Omental fat pad (tissue), 4 donors: ENCODE data around the gene KRT83. TPM values are rescaled to one million over a fixed set of nuclear protein-coding genes. Genes with fewer than 3 reads are reported as not detected.
"Not testable (repeated sequence)": the region's sequence is repeated elsewhere in the genome, so short reads cannot be mapped to it uniquely, and the experiment has no call there.

Source experiments
- ATAC-seq: fragments of 150-250 bp; one replicate; pipeline ENCODE4 v1.9.1; 2016; ENCODE audit warnings: mild to moderate bottlenecking, moderate library complexity; ENCODE audit not compliant: low FRiP score
- DNase-seq: peaks from one replicate; pipeline ENCODE4 v3.0.0-alpha.2; 2019; ENCODE audit warnings: low spot score
- total RNA-seq, 4 donors: library from RNA; depleted of rRNA; stranded (reverse); fragments of >200 nt; gene quantifications; one replicate each; pipeline ENCODE4 v1.1.0, GENCODE V29; 2016
- TF ChIP-seq, protein P1 (sequence below), 3 donors: fragments of 450-650 bp; IDR thresholded peaks; one replicate each; pipeline ENCODE4 v1.5.1; 2016 to 2017; ENCODE audit warnings: antibody characterized with exemption in 3 of 3, mild to moderate bottlenecking in 3 of 3, moderate library complexity in 2 of 3

Gene KRT83
- total RNA-seq, 4 donors from 2014 or later, result not detected

DNA sequence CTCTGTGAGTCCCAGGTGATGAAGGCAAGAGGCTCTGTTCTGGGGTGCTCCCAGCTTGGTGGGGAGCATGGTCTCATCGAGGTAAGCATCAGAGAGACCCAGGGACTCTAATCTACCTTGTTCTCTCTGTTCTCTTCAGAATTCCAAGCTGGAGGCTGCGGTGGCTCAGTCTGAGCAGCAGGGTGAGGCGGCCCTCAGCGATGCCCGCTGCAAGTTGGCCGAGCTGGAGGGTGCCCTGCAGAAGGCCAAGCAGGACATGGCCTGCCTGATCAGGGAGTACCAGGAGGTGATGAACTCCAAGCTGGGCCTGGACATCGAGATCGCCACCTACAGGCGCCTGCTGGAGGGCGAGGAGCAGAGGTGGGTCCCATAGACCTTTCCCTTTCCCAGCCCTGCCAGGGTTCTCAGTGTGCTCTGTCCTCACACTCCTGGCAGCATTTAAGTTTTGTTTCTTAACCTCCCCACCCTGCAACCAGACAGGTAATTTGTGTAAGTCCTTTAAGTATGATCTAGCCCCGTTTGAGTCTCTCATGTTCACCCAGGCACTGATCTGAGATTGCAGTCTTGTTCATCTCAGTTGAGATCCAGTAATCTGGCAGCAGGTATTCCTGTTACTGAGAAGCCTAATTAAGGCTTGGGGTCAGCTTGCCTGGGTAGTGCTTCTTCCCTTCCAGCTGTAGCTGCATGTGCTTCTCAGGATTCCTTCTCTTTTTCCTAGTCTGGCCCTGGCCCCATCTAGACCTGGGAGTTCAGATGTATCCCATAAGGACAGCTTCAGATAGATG is 15.1 kb downstream of the KRT83 start:
- DNase-seq, result no peak
- TF ChIP-seq, protein P1, sequence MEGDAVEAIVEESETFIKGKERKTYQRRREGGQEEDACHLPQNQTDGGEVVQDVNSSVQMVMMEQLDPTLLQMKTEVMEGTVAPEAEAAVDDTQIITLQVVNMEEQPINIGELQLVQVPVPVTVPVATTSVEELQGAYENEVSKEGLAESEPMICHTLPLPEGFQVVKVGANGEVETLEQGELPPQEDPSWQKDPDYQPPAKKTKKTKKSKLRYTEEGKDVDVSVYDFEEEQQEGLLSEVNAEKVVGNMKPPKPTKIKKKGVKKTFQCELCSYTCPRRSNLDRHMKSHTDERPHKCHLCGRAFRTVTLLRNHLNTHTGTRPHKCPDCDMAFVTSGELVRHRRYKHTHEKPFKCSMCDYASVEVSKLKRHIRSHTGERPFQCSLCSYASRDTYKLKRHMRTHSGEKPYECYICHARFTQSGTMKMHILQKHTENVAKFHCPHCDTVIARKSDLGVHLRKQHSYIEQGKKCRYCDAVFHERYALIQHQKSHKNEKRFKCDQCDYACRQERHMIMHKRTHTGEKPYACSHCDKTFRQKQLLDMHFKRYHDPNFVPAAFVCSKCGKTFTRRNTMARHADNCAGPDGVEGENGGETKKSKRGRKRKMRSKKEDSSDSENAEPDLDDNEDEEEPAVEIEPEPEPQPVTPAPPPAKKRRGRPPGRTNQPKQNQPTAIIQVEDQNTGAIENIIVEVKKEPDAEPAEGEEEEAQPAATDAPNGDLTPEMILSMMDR (IDR thresholded peaks at IDR 0.05), result no peak
- no peak for ATAC-seq

DNA sequence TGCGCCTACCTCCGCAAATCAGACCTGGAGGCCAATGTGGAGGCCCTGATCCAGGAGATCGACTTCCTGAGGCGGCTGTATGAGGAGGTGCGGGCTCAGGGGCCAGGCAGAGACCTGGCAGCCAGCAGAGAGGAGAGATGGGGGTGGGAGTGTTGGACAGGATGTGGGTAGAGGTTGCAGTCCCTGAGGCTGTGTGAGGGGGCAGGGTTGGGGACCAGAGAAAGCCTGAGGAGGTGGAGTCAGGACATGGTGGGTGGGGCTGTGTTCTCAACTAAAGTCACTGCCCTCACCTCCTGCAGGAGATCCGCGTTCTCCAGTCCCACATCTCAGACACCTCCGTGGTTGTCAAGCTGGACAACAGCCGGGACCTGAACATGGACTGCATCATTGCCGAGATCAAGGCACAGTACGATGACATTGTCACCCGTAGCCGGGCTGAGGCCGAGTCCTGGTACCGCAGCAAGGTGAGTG is 16.2 kb downstream of the KRT83 start:
- not testable (repeated sequence) for DNase-seq, ATAC-seq

DNA sequence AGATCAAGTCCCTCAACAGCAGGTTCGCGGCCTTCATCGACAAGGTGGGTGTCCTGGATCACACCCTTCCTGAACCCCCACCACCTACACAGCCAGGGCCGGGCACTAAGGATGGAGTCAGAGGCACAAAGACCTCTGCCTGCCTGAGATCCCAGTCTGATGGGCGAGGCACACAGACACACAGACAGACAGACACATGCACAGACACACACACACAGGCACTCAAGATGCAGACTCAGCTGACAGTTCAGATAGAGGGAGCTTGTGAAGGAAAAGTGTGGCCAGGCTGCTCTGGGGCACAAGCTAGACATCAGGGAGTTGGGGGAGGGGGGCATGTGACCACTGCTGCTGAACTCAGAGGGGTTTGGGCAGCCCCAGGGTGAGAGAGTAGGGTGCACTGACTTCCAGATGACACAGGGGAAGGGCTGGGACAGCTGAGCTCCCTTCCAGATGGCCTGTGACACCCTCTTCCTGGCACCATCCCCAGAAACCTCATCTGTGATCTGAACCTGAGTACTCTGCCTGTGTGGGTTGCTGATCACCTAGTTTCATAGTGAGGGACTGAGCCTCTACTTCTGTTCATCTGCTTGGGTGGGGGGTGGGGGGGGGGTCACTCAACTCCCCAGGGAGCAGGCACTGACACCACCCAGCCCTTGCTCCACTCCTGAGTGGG is 18.8 kb downstream of the KRT83 start:
- not testable (repeated sequence) for ATAC-seq, DNase-seq

DNA sequence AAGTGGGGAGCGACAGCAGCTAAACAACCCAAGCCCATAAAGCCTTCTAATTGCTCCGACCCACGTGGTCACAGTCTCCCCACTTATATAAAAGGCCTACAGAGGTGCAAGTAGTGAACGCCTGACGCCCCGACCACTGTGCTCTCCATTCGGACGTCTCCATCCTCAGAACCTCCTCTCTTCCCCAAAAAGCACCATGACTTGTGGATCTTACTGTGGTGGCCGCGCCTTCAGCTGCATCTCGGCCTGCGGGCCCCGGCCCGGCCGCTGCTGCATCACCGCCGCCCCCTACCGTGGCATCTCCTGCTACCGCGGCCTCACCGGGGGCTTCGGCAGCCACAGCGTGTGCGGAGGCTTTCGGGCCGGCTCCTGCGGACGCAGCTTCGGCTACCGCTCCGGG is 19.5 kb downstream of the KRT83 start:
- DNase-seq, ATAC-seq: not testable (repeated sequence)

DNA sequence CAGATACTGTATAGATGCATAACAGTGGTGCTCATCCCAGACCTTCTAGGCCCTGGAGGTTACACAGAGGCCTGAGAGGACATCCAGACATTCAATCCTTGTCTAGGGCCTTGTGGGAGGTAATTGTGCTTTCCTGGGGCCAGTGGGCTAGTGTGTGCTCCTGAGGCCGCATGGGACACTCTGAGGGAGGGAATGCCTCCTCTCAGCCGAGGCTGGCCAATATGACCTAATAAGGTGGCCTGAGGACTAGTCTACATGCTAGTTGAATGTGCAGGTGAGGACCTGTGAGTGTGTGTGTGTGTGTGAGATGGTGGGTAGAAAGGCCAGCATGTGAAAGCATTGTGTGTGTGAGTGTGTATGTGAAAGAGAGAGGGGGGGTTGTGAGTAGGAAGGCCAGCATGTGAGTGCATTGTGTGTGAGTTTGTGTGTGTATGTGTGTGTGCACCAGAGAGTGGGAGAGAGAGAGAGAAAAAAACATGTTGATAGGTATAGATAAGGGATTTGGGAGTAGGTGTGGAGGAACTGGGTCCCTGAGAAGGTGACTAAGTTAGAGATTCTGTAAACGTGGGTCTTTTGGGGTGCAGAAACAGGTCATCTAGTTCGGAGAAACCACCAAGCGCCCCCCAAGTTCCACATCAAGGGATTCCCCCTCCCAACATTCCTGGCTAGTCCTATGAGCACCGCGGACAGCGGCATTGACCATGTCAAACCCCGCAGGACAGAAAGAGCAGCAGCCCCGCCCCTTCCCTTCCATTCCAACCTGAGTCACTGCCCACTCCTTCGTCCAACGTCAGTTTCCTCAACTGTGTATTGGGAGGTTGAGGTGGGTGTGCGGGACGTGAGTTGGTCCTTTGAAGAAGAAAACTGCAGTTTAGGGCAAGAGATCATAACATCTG is 20.2 kb downstream of the KRT83 start:
- TF ChIP-seq, protein P1 (IDR thresholded peaks at IDR 0.05), result no peak
- ATAC-seq (no peak), DNase-seq (no peak)

DNA sequence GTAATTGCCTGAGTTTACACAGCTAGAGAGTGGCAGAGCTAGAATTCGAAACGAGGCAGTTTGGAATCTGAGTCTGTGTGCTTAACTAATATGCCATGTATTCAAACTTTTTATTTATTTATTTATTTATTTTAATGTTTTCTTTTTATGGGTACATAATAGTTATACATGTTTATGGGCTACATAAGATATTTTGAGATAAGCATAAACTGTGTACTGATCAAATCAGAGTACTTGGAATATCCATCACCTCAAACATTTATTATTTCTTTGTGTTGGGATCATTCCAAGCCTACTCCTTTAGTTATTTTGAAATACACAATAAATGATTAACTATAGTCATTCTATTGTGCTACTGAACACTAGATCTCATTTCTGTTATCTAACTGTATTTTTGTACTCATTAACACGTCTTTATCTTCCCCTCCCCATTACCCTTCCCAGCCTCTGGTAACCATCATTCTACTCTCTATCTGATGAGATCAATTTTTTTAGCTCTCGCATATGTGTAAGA is 22.5 kb downstream of the KRT83 start:
- TF ChIP-seq, protein P1 (IDR thresholded peaks at IDR 0.05), result no peak
- DNase-seq (no peak), ATAC-seq (no peak)

DNA sequence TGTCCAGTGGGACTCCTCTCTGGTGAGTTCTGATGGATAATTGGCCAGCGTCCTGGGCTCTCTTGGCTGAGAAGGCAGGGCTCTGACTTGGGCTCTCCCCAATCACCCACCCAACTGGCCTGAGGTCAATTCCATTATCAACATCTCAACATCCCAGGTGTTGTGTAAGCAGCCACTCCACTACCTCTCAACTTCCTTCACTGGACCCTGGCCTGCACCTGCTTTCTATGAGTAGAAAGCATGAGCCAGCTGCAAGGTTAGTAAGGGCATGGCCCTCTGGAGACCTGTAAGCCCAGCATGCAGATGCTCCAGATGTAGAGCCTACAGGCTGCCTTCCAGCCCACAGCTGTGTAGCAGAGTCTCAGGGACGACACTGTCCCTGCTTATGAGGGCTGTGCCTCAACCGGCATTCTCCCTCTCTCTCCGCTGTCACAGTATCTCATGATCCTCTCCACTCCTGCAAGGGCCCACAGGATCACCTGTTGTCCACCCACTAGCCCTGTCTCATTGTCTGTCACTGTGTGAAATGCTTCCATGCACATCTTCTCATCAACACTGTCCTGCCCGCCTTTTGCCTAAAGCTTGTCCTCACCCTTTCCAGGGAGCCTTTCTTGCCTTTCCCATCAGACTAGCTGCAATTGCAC is 24.5 kb downstream of the KRT83 start:
- TF ChIP-seq, protein P1 (IDR thresholded peaks at IDR 0.05), result no peak
- DNase-seq (no peak), ATAC-seq (no peak)

DNA sequence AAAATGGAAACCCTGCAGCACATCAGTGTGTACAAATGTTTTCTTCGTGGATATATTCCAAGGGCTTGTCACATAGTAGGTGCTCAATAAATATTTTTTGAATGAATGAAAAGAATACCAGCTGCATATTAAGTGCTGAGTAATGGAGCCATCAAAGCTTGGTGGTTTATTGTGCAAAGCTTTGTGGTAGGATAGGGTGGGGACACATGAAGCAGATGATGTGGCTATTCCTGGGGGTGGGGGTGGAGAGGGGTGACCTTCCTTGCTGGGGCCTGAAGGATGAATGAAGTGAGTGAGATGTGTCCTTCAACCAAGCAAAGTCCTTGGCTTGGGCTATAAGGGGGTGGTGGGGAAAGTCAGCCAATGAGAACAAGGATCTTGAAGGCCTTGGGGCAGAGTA is 25.5 kb downstream of the KRT83 start:
- DNase-seq (no peak), ATAC-seq (no peak)
- TF ChIP-seq, protein P1 (IDR thresholded peaks at IDR 0.05), result no peak
